NCI-H1694 treated with DMSO at 0.1 percent for 48 hours (cell line): ENCODE results near the gene NR2F6.

ENCODE experiments used
- DNase-seq: peaks from one replicate; lab custom pipeline; 2025; lab: John Stamatoyannopoulos, UW

Gene NR2F6

GRCh38 chr19:17263712-17264640 is 18.3 kb upstream of the NR2F6 start:
- DNase-seq, result no peak

DNA sequence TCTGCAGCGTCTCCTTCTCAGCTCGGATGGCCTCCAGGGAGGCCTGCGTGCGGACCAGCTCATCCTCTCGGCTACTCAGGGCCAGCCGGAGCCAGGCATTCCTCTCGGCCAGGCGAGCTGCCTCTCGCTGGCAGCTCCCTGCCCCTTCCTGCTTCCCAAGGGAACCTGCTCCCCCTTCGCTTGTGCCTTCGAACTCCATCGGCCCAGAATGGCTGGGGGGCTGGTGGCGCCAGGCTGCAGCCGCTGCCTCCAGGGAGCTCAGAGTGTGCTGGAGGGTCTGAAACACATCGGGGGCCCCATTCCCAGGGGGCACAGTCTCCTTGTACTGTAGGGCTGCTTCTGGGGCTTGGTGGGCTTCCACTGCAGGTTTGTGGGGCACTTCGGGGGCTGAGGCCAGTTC is 16.8 kb upstream of the NR2F6 start:
- no peak for DNase-seq

GRCh38 chr19:17260842-17261325 is 15.2 kb upstream of the NR2F6 start:
- DNase-seq, result peak; percentile 76

DNA sequence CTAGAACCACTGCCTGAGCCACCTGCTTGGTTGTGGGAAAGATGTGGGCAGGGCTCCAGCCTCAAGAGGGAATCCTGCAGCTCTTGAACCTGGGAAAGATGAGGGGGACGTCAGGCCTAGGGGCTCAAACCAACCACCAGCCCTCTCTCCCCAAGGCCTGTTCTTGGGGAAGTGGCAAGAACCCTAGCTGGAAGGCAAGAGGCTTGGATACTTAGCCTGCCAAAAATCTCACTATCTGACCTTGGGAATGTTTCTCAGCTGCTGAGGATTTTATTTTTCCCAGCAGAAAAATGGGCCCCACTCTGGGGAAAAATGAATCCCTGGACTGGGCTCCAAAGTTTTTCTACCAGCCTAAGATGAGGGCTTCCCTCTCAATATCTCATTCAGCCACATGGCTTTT is 14.2 kb upstream of the NR2F6 start:
- no peak for DNase-seq

GRCh38 chr19:17259118-17259780 is 13.5 kb upstream of the NR2F6 start:
- DNase-seq, result no peak

GRCh38 chr19:17256130-17256529 is 10.4 kb upstream of the NR2F6 start:
- no peak for DNase-seq

DNA sequence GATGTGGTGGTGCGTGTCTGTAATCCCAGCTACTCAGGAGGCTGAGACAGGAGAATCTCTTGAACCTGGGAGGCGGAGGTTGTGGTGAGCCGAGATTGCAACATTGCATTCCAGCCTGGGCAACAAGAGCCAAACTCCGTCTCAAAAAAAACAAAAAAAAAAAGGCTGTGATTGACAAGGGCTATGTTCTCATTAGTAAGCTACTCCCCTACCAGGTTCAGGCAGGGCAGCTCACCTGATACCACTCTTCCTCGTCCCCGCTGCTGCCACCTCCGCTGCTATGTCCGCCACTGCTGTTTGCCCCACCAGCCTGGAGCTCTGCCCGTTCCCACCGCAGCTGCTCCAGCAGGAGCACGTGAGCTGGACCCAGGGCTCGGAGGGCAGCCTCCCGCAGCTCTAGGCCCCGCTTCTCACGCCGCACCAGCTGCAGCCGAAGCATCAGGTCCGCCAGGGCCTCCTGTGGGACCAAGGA is 9.5 kb upstream of the NR2F6 start:
- no peak for DNase-seq

GRCh38 chr19:17254636-17255035 is 8.9 kb upstream of the NR2F6 start:
- no peak for DNase-seq

DNA sequence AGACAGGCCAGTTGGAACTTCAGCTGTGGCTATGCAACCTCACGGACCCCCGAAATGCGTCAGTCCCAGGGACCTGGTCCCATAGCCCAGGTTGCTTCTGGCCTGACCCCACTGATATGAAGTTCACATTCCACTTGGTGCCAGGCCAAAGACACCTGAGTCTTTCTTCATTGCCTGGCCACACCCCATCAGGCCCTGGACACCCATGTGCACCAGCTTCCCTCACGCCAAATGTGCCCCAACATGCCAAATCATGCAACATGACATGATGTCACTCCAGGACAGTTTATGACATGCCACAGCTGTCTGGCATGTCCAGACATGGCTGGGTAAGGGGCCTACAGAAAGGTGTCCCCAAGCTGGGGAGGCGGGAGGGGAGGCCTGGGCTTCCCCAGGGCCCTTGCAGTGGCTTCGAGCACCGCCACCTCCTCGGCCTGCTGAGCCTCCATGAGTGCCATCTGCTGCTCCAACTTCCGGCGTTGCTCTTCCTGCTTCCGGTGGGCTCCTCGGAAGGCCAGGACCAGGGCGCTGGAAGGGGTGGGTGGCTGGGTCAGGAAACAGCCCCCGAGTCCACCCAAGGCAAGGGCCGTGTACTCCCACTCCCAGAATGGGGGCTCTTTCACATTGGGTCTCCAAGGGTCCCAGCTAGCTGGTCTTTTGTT is 4.3 kb upstream of the NR2F6 start:
- DNase-seq, result no peak

DNA sequence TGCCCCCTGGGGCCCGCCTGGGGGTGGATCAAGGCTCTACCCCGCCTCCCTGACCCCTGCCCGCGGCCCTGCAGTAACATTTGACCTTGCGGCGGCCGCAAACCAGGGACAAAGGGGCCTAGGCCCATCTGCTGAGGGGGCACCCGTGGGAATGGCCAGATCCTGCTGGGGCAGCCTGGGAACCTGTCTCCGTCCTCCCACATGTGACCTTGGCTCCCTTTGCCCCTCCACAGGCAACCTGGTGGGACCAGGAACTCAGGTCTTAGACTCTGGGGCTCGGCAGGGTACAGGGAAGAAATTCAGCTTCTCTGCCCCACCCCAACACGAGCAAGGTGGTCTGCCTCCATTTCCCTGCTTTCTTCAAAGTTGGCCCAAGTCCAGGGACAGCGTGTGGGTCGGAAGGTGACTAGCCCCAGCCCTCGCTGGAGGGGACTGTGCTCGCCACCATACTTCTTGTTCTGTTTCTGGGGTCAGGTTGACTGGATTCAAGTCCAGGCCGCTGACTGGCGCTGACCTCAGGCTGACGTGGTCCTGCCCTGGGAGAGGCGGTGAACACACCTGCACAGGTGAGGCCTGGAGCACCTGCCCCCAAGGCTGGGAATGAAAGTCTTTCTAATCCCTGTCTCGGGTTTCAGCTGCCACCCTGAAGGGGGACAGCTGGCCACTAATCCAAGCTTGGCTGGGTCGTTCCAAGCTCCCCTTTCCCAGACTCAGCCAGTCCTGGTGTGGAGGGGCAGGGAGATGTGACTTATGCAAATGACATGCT is 2.5 kb upstream of the NR2F6 start:
- no peak for DNase-seq

- no peak for DNase-seq
These were observed 1.1 kb upstream of the NR2F6 start for GRCh38 chr19:17246681-17247425.

GRCh38 chr19:17244618-17245534 is 843 bp downstream of the NR2F6 start:
- DNase-seq, result no peak

- DNase-seq, result no peak
These were observed 1.7 kb downstream of the NR2F6 start for GRCh38 chr19:17243830-17244617.

- no peak for DNase-seq
These were observed 2.4 kb downstream of the NR2F6 start for GRCh38 chr19:17243211-17243829.

DNA sequence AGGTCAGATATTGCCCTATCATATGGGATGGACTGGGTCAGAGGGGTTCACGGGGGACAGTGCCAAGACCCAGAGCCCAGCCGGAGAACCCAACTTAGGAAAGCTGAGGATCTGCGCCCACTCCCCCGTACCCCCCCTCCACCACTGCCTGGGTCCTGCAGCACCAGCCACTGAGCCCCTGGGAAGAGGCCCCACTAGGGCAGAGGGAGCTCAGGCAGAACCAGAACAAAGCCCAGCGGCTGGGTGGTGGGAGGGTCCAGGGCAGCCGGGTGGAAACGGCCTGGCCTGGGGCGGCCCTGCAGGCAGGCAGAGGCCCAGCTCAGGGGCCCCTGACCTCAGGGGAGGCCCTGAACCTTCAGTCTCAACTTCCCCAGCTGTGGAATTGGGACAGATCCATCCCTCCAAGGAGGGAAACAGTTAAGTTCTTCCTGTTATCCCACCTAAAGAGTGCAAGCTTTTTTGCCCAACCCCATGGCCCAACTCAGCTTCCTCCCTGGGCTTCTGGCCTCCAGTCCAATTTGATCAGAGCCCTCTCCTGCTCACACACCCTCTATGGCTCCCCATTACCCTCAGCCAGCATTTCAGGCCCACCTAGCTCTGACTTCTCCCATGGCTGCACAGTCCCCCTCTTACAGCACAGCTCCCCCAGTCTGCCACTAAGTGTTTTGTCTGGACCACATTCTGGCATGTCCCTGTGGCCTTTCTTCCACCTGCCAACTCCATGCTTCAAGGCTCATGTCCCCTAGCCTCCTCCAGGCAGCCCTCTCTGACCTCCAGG is 3.1 kb downstream of the NR2F6 start:
- no peak for DNase-seq

- no peak for DNase-seq
These were observed 4.8 kb downstream of the NR2F6 start for GRCh38 chr19:17240826-17241399.

DNA sequence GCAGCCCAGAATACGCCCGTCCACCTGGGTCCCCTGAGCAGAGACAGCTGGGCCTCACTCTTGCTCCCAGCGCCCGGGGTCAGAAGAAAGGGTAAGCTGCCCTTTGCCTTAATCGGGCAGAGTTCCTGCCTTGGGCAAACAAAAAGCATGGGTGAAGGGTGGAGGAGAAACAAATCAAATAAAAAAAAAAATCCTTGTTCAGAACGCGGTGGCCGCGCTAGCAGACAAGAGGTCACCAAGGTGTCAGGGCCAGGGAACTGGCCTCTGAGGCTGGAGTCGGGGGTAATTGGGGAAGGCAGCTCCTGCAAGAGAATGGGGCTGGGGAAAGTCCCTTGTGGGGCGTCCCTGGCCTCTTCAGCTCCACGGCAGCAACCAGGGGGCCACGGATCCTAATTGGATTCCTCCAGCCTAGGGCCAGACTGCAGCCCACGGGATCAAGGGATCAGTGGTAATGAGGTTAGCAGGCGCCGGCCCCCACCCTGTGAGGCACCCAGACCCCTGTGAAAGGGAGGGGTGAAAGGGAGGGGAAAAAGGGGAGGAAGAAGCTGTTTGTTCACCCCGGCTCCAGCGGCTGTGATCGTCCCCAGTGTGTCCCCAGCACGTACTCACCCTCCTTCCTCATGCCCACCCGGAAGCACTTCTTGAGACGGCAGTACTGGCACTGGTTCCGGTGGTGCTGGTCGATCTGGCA is 5.5 kb downstream of the NR2F6 start:
- DNase-seq, result no peak
